ENCODE data around the gene OR5B21.

OR5B21 gene

DNA sequence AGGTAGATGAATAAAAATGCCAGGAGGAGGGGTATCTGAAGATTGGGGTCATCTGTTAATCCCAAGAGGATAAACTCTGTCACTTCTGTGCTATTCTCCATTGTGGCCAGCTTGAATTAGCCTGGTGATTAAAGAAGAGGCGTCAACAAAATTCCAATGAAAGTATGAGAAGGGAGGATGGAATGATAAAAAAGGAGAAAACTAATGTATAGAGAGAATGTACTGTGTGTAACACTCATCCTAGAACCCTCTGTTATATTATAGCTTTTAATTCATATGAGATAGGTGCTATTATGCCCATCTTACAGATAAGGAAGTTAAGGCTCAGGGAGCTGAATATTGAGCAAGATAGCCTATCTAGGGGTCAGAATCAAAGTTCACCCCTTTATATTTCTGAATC is at the start of gene OR5B21:
Gene OR5B21, minus strand, starts transcription at position 101 of the 400 bp plus-strand sequence. Its CDS starts 0 bp downstream, at position 101.
- peaks cover 24% of the 10 kb centered on the region for H3K36me3 Mint-ChIP-seq
- no peaks in the 10 kb centered on the region for H3K27me3 Mint-ChIP-seq
- ATAC-seq: no peak
- peak within 1 kb of the TSS; percentile 25 for H3K4me3 Mint-ChIP-seq
- H3K9me3 Mint-ChIP-seq: peaks cover 5% of the 10 kb centered on the region
- peak within 1 kb of the TSS; percentile 96 for H3K27ac Mint-ChIP-seq
- H3K4me1 Mint-ChIP-seq: peaks cover 39% of the 10 kb centered on the region

DNA sequence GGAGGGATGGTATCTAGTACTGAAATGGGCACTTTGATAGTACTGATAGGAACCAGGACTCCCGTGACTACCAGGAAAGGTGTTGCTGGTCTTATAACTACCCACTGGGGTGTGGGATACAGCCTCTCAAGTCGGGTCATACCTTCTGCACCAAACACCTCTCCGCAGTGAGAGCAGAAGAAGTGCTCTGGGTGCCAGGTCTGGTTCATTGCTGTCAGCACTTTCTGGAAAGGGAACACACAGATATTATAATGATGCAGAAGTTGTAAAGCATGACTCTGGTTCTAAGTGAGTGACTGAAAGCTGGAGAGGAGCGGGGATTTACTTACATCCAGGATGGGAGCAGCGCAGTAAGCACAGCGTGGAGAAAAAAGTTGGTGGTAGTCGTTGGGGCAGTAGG is 41.7 kb upstream of the OR5B21 start:
- no peaks in the 10 kb centered on the region for H3K27me3 Mint-ChIP-seq
- H3K4me3 Mint-ChIP-seq: no peak overlapping the region
- H3K27ac Mint-ChIP-seq: no peak overlapping the region
- H3K4me1 Mint-ChIP-seq: peaks cover 15% of the 10 kb centered on the region
- peaks cover 3% of the 10 kb centered on the region for H3K9me3 Mint-ChIP-seq
- no peak for ATAC-seq
- H3K36me3 Mint-ChIP-seq: peaks cover 89% of the 10 kb centered on the region

DNA sequence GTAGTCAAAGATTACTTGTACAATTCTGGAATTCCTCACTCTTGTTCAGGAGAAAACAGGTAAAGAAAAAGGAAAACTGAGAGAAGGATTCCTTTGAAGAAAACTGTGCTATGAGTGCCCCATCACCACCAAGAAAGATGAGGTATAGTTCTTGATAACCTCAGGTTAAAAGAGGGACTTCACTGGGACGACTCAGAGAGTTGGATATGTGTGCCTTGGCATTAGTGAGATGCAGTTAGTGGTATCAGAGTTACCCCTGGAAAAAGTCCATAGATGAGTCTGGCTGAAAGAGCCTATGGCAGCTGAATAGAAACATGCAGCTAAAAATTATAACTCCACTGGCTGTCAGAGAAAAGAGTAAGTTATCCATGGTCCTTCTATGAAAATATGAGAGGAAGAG is 38.9 kb upstream of the OR5B21 start:
- Mint-ChIP-seq H3K27ac (no peak overlapping the region), H3K4me3 (no peak overlapping the region), H3K4me1 (peaks cover 6% of the 10 kb centered on the region), H3K36me3 (peaks cover 88% of the 10 kb centered on the region), H3K9me3 (peaks cover 3% of the 10 kb centered on the region), H3K27me3 (no peaks in the 10 kb centered on the region)
- ATAC-seq: no peak

- peaks cover 46% of the 10 kb centered on the region for H3K4me1 Mint-ChIP-seq
- H3K27me3 Mint-ChIP-seq: no peaks in the 10 kb centered on the region
- peaks cover 77% of the 10 kb centered on the region for H3K36me3 Mint-ChIP-seq
- H3K27ac Mint-ChIP-seq: peak overlapping the region; percentile 40
- H3K4me3 Mint-ChIP-seq: no peak overlapping the region
- ATAC-seq: no peak
- peaks cover under 1% of the 10 kb centered on the region for H3K9me3 Mint-ChIP-seq
Measured at GRCh38 chr11:58531865-58532341, 24.0 kb upstream of the OR5B21 start.

GRCh38 chr11:58530236-58530635 is 22.3 kb upstream of the OR5B21 start:
- Mint-ChIP-seq H3K4me1 (peaks cover 44% of the 10 kb centered on the region), H3K9me3 (peaks cover 3% of the 10 kb centered on the region), H3K27ac (peak overlapping the region; percentile 40), H3K27me3 (no peaks in the 10 kb centered on the region), H3K36me3 (peaks cover 70% of the 10 kb centered on the region), H3K4me3 (no peak overlapping the region)
- ATAC-seq: peak; percentile 58

- H3K27ac Mint-ChIP-seq: peak overlapping the region; percentile 92
- no peaks in the 10 kb centered on the region for H3K27me3 Mint-ChIP-seq
- peaks cover 3% of the 10 kb centered on the region for H3K9me3 Mint-ChIP-seq
- H3K36me3 Mint-ChIP-seq: peaks cover 42% of the 10 kb centered on the region
- peaks cover 47% of the 10 kb centered on the region for H3K4me1 Mint-ChIP-seq
- ATAC-seq: no peak
- no peak overlapping the region for H3K4me3 Mint-ChIP-seq
Measured at GRCh38 chr11:58527429-58527828, 19.5 kb upstream of the OR5B21 start.

- peaks cover 46% of the 10 kb centered on the region for H3K4me1 Mint-ChIP-seq
- ATAC-seq: no peak
- peak overlapping the region; percentile 92 for H3K27ac Mint-ChIP-seq
- no peaks in the 10 kb centered on the region for H3K27me3 Mint-ChIP-seq
- H3K9me3 Mint-ChIP-seq: peaks cover 3% of the 10 kb centered on the region
- peaks cover 48% of the 10 kb centered on the region for H3K36me3 Mint-ChIP-seq
- H3K4me3 Mint-ChIP-seq: no peak overlapping the region
Measured at GRCh38 chr11:58526721-58527120, 18.8 kb upstream of the OR5B21 start.

- peaks cover 39% of the 10 kb centered on the region for H3K36me3 Mint-ChIP-seq
- H3K27me3 Mint-ChIP-seq: no peaks in the 10 kb centered on the region
- H3K4me3 Mint-ChIP-seq: peak overlapping the region; percentile 73
- peak overlapping the region; percentile 92 for H3K27ac Mint-ChIP-seq
- peaks cover 3% of the 10 kb centered on the region for H3K9me3 Mint-ChIP-seq
- peak; percentile 97 for ATAC-seq
- peaks cover 34% of the 10 kb centered on the region for H3K4me1 Mint-ChIP-seq
Measured at GRCh38 chr11:58525037-58525614, 17.2 kb upstream of the OR5B21 start.

DNA sequence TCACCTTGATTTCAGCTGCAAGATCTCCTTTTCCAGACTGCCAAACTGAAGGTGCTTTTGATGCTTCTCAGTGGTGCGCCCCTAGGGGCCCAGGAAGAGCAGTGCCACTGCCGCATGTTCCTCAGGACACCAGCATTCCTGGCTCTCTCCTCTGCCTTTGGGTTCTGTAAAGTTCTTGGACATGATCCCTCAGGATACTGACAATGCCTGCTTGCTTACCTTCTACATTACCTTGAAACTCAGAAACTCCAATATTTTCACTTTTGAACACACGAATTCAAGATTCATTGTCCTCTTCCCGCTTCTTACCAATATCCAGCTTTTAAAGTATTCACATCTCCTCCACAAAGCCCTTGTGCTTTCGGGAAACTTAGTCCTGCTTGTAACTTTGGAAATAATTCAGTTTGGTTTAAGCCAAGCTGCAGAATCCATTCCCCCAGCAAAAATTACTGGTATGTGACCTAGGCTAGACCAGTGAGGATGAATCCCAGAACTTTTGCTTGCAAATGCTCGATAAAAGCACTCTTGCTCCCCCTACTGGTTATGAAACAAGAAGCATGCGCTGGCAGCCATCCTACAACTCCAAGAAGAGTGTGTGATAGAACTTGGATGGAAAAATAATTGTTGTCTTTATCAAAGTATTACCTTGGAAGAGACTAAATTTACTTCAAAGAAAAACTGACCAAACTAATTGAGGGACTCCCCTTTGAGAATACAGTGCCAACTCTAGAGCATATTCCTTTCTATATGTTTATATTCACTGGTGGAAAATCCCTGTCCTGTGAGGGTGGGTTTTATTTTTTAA is 16.5 kb upstream of the OR5B21 start:
- H3K36me3 Mint-ChIP-seq: peaks cover 39% of the 10 kb centered on the region
- peak overlapping the region; percentile 92 for H3K27ac Mint-ChIP-seq
- H3K4me1 Mint-ChIP-seq: peaks cover 34% of the 10 kb centered on the region
- peak; percentile 53 for ATAC-seq
- H3K9me3 Mint-ChIP-seq: peaks cover 3% of the 10 kb centered on the region
- H3K4me3 Mint-ChIP-seq: peak overlapping the region; percentile 73
- H3K27me3 Mint-ChIP-seq: no peaks in the 10 kb centered on the region

DNA sequence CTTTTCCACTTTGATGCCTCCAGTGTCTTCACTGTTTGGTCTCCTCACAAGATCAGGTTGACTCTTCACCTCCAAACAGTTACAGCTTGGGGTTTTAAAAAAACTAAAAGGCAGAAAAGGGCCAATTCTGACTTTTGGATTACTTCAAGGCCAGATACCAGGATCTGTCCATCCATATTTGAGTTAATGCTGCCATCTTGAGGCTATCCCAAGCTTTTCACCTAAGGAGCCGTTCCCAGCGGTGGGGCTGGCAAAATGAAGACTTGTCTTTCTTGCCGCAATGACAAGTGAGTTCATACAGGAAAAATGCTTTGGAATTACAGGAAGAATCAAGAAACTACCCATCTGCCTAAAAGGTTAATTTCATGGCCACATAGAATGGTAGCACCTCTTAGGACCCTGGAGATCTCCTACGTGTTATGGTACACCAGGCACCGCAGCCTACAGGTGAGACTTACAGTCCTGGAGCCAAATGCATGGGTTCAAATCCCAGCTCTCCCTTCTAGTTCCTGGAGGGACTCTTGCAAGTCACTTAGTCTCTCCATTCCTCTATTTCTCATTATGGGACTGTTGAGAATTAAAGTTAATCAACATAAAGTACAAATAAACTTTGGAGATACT is 6.0 kb upstream of the OR5B21 start:
- no peaks in the 10 kb centered on the region for H3K27me3 Mint-ChIP-seq
- H3K36me3 Mint-ChIP-seq: peaks cover 10% of the 10 kb centered on the region
- H3K27ac Mint-ChIP-seq: peak overlapping the region; percentile 21

DNA sequence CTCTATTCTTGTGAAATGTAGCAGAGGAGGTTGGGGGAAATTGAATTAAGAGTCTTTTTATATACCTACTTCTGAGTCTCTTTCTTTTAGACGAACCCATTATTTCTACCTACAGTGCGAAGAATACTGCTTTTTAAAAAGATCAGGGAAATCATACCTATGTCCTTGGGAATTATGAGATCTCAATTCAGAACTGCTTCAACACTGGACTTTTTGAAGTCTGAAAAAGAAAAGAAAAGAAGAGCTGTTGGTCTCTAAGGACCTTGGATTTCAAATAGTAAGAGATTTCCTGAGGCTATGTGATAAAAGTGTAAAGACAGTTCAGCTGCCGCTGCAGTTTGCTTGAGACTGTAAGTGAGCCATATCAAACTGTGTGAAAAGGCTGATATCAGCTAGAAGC is 3.7 kb upstream of the OR5B21 start:
- Mint-ChIP-seq H3K4me1 (peaks cover 14% of the 10 kb centered on the region), H3K9me3 (peaks cover 5% of the 10 kb centered on the region), H3K27ac (peak overlapping the region; percentile 51), H3K4me3 (no peak overlapping the region), H3K36me3 (peaks cover 18% of the 10 kb centered on the region), H3K27me3 (no peaks in the 10 kb centered on the region)
- no peak for ATAC-seq

More for the DNA sequence above, 6.0 kb upstream of the OR5B21 start:
- no peaks in the 10 kb centered on the region for H3K9me3 Mint-ChIP-seq
- peaks cover 6% of the 10 kb centered on the region for H3K4me1 Mint-ChIP-seq
- H3K4me3 Mint-ChIP-seq: no peak overlapping the region
- ATAC-seq: no peak

GRCh38 chr11:58509748-58510147 is 1.8 kb upstream of the OR5B21 start:
- H3K36me3 Mint-ChIP-seq: peaks cover 18% of the 10 kb centered on the region
- H3K4me3 Mint-ChIP-seq: no peak overlapping the region
- no peak for ATAC-seq
- H3K4me1 Mint-ChIP-seq: peaks cover 25% of the 10 kb centered on the region
- no peaks in the 10 kb centered on the region for H3K27me3 Mint-ChIP-seq
- peak overlapping the region; percentile 96 for H3K27ac Mint-ChIP-seq
- H3K9me3 Mint-ChIP-seq: peaks cover 5% of the 10 kb centered on the region

DNA sequence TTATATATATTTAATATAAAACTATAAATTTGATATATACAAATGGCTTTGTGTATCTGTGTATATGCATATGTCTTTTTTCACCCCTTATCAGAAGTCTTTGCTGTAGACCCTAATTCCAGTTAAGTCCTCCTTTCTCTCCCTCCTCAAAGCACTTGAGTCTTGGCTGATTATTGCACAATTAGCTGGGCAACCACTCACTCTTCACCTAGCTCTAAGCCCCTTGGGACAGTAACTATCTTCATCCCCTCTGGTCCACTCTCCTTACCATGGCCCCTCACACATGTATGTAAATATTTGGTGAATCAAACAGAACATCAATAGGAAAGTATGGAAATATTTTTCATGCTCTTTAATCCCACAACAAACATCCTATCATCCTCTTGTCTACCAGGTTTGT is 909 bp upstream of the OR5B21 start:
- no peak for ATAC-seq
- H3K27me3 Mint-ChIP-seq: no peaks in the 10 kb centered on the region
- peaks cover 5% of the 10 kb centered on the region for H3K9me3 Mint-ChIP-seq
- no peak overlapping the region for H3K4me3 Mint-ChIP-seq
- peaks cover 24% of the 10 kb centered on the region for H3K36me3 Mint-ChIP-seq
- H3K4me1 Mint-ChIP-seq: peaks cover 33% of the 10 kb centered on the region
- H3K27ac Mint-ChIP-seq: peak overlapping the region; percentile 96

DNA sequence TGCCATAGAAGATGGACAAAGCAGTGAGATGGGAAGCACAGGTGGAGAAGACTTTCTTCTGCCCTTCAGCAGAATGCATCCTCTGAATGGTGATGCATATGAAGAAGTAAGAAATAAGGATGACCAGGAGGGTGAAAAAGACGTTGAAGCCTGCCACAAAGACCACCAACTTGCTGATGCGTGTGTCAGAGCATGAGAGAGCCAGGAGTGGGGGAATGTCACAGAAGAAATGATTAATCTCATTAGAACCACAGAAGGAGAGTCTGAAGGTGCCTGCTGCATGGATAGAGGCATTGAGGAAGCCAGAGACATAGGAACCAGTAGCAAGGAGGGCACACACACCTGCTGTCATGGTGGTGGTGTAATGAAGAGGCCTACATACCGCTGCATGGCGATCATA is 550 bp downstream of the OR5B21 start:
- no peaks in the 10 kb centered on the region for H3K27me3 Mint-ChIP-seq
- H3K4me3 Mint-ChIP-seq: peak overlapping the region; percentile 25
- peaks cover 5% of the 10 kb centered on the region for H3K9me3 Mint-ChIP-seq
- peaks cover 24% of the 10 kb centered on the region for H3K36me3 Mint-ChIP-seq
- H3K4me1 Mint-ChIP-seq: peaks cover 45% of the 10 kb centered on the region
- ATAC-seq: peak; percentile 71
- H3K27ac Mint-ChIP-seq: peak overlapping the region; percentile 96

- H3K4me3 Mint-ChIP-seq: peak overlapping the region; percentile 25
- H3K4me1 Mint-ChIP-seq: peaks cover 45% of the 10 kb centered on the region
- peaks cover 24% of the 10 kb centered on the region for H3K36me3 Mint-ChIP-seq
- peak overlapping the region; percentile 96 for H3K27ac Mint-ChIP-seq
- peaks cover 5% of the 10 kb centered on the region for H3K9me3 Mint-ChIP-seq
- no peaks in the 10 kb centered on the region for H3K27me3 Mint-ChIP-seq
- ATAC-seq: peak; percentile 65
Measured at GRCh38 chr11:58506935-58507334, 970 bp downstream of the OR5B21 start.
